ENCODE results near the gene APH1A.

- TF ChIP-seq, protein P1, sequence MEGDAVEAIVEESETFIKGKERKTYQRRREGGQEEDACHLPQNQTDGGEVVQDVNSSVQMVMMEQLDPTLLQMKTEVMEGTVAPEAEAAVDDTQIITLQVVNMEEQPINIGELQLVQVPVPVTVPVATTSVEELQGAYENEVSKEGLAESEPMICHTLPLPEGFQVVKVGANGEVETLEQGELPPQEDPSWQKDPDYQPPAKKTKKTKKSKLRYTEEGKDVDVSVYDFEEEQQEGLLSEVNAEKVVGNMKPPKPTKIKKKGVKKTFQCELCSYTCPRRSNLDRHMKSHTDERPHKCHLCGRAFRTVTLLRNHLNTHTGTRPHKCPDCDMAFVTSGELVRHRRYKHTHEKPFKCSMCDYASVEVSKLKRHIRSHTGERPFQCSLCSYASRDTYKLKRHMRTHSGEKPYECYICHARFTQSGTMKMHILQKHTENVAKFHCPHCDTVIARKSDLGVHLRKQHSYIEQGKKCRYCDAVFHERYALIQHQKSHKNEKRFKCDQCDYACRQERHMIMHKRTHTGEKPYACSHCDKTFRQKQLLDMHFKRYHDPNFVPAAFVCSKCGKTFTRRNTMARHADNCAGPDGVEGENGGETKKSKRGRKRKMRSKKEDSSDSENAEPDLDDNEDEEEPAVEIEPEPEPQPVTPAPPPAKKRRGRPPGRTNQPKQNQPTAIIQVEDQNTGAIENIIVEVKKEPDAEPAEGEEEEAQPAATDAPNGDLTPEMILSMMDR (IDR thresholded peaks at IDR 0.05), result no peak
- TF ChIP-seq EZH2 (IDR thresholded peaks at IDR 0.05) (no peak), EZH2phosphoT487 (IDR thresholded peaks at IDR 0.05) (no peak)
Observed at GRCh38 chr1:150268705-150269403, at the start of gene APH1A.
